Activated CD8-positive, alpha-beta memory T cell treated with anti-CD3 and anti-CD28 coated beads for 36 hours (primary cell): ENCODE data around the gene ARMC12. TPM values are rescaled to one million over a fixed set of nuclear protein-coding genes. Genes with fewer than 3 reads are reported as not detected.

Experiments
- CTCF ChIA-PET: fragments of 350-600 bp; sonication (Branson Sonifier 250); formaldehyde crosslinking; loops from one replicate; lab custom pipeline; 2021; ENCODE audit warnings: antibody characterized with exemption; lab: Charles Lee
- POLR2A ChIA-PET: fragments of 350-600 bp; sonication (Branson Sonifier 250); formaldehyde crosslinking; loops from one replicate; lab custom pipeline; 2021; ENCODE audit warnings: antibody characterized with exemption; lab: Charles Lee
- total RNA-seq, 2 experiments: library from RNA; stranded (reverse); gene quantifications; one replicate each; pipeline ENCODE4 v1.2.3, GENCODE V29; 2021

ARMC12 gene
- total RNA-seq, 2 experiments from 2014 or later = 0.38 to 0.42 TPM

- ChIA-PET CTCF (interaction anchor here (0.8 to 1.9 kb wide), 2 partner anchors 11 to 14 kb away, joined by 3 to 7 read pairs; no protein-coding TSS in a partner anchor), POLR2A (interaction anchor here (0.5 kb wide), 1 partner anchor 245 kb away, joined by 3 read pairs; no protein-coding TSS in a partner anchor)
These were observed 20.0 kb upstream of the ARMC12 start for GRCh38 chr6:35716798-35717197.

GRCh38 chr6:35717449-35718374 lies 19.1 kb upstream of the ARMC12 start:
- CTCF ChIA-PET = interaction anchor here (1.9 kb wide), 1 partner anchor 10 kb away, joined by 7 read pairs; no protein-coding TSS in a partner anchor
- POLR2A ChIA-PET = interaction anchor here (1.4 to 2.2 kb wide), 2 partner anchors 10 to 14 kb away, joined by 6 to 7 read pairs; no protein-coding TSS in a partner anchor

GRCh38 chr6:35718375-35718736 lies 18.5 kb upstream of the ARMC12 start:
- POLR2A ChIA-PET = interaction anchor here (0.6 to 2.2 kb wide), 3 partner anchors 9 to 46 kb away, joined by 4 to 7 read pairs (median 6); no protein-coding TSS in a partner anchor
- CTCF ChIA-PET = no interaction called here

GRCh38 chr6:35718911-35719381 lies 17.9 kb upstream of the ARMC12 start:
- ChIA-PET CTCF (no interaction called here), POLR2A (interaction anchor here (0.6 to 2.2 kb wide), 3 partner anchors 8 to 46 kb away, joined by 4 to 7 read pairs (median 6); no protein-coding TSS in a partner anchor)

- CTCF ChIA-PET = no interaction called here
- POLR2A ChIA-PET = interaction anchor here (2.2 kb wide), 1 partner anchor 8 kb away, joined by 7 read pairs; no protein-coding TSS in a partner anchor
These were observed 17.4 kb upstream of the ARMC12 start for GRCh38 chr6:35719404-35719829.

- CTCF ChIA-PET = interaction anchor here (0.7 kb wide), 1 partner anchor 154 kb away, joined by 3 read pairs; no protein-coding TSS in a partner anchor
- POLR2A ChIA-PET = no interaction called here
These were observed 16.8 kb upstream of the ARMC12 start for GRCh38 chr6:35719830-35720733.

GRCh38 chr6:35722121-35722761 lies 14.6 kb upstream of the ARMC12 start:
- CTCF ChIA-PET = interaction anchor here (1.9 kb wide), 1 partner anchor 14 kb away, joined by 8 read pairs; the partner anchor contains the start of gene ARMC12
- POLR2A ChIA-PET = interaction anchor here (1.0 kb wide), 1 partner anchor 33 kb away, joined by 3 read pairs; the partner anchor contains the start of gene FKBP5

- POLR2A ChIA-PET = no interaction called here
- CTCF ChIA-PET = interaction anchor here (2.5 kb wide), 1 partner anchor 13 kb away, joined by 12 read pairs; the partner anchor contains the start of gene ARMC12
These were observed 13.2 kb upstream of the ARMC12 start for GRCh38 chr6:35723587-35723986.

GRCh38 chr6:35724059-35724458 lies 12.8 kb upstream of the ARMC12 start:
- CTCF ChIA-PET = interaction anchor here (2.5 kb wide), 1 partner anchor 12 kb away, joined by 12 read pairs; the partner anchor contains the start of gene ARMC12
- POLR2A ChIA-PET = no interaction called here

- ChIA-PET CTCF (interaction anchor here (2.5 kb wide), 1 partner anchor 12 kb away, joined by 12 read pairs; the partner anchor contains the start of gene ARMC12), POLR2A (no interaction called here)
These were observed 12.4 kb upstream of the ARMC12 start for GRCh38 chr6:35724471-35724870.

GRCh38 chr6:35725081-35725708 lies 11.6 kb upstream of the ARMC12 start:
- POLR2A ChIA-PET = no interaction called here
- CTCF ChIA-PET = interaction anchor here (0.8 to 2.5 kb wide), 2 partner anchors 11 kb away, joined by 3 to 12 read pairs; partner anchors contain the start of gene ARMC12

- POLR2A ChIA-PET = interaction anchor here (0.7 kb wide), 1 partner anchor 326 kb away, joined by 3 read pairs; no protein-coding TSS in a partner anchor
These were observed 11.0 kb upstream of the ARMC12 start for GRCh38 chr6:35725721-35726438.

GRCh38 chr6:35727231-35727934 lies 9.4 kb upstream of the ARMC12 start:
- CTCF ChIA-PET = interaction anchor here (1.4 to 2.1 kb wide), 4 partner anchors 10 to 17 kb away, joined by 4 to 9 read pairs (median 8); partner anchors contain the start of gene ARMC12
- POLR2A ChIA-PET = interaction anchor here (1.5 to 2.1 kb wide), 3 partner anchors 9 to 126 kb away, joined by 5 to 9 read pairs (median 7); no protein-coding TSS in a partner anchor

More at GRCh38 chr6:35725721-35726438, 11.0 kb upstream of the ARMC12 start:
- CTCF ChIA-PET = interaction anchor here (0.8 to 2.5 kb wide), 4 partner anchors 11 to 15 kb away, joined by 3 to 12 read pairs (median 4); partner anchors contain the start of gene ARMC12

GRCh38 chr6:35727935-35728682 lies 8.7 kb upstream of the ARMC12 start:
- ChIA-PET POLR2A (interaction anchor here (0.7 to 2.1 kb wide), 4 partner anchors 10 to 126 kb away, joined by 3 to 9 read pairs (median 6); no protein-coding TSS in a partner anchor), CTCF (interaction anchor here (1.2 to 2.1 kb wide), 4 partner anchors 9 to 64 kb away, joined by 3 to 9 read pairs (median 8); partner anchors contain the start of gene ARMC12)
